HL-60 (cell line): ENCODE measurements around the gene KLK2.

ENCODE experiments used
- DNase-seq, 2 experiments: peaks; one replicate each; pipeline ENCODE4 v3.0.0-alpha.2; 2010 to 2020; ENCODE audit warnings: low read depth in 1 of 2, low spot score in 1 of 2
- H3K27ac ChIP-seq: fragments of 250-450 bp; sonication (Bioruptor Pico); replicated peaks from 2 replicates; pipeline ENCODE4 v1.5.1; 2020; ENCODE audit warnings: mild to moderate bottlenecking, moderate library complexity
- H3K27me3 ChIP-seq: fragments of 250-450 bp; sonication (Bioruptor Pico); 2 replicates; pipeline ENCODE4 v1.5.1; 2021; ENCODE audit warnings: mild to moderate bottlenecking, moderate library complexity; ENCODE audit not compliant: insufficient read depth, poor library complexity, severe bottlenecking
- H3K4me3 ChIP-seq: replicated peaks from 2 replicates; pipeline ENCODE4 v1.5.1; 2011; ENCODE audit warnings: mild to moderate bottlenecking, control low read depth, low read length; ENCODE audit not compliant: insufficient read depth
- GABPA ChIP-seq: IDR thresholded peaks from 2 replicates; pipeline ENCODE4 v1.6.1; 2012; ENCODE audit warnings: low read depth
- POLR2AphosphoS5 ChIP-seq: IDR thresholded peaks from 2 replicates; pipeline ENCODE4 v1.6.1; 2012; ENCODE audit warnings: low read depth
- SPI1 ChIP-seq: IDR thresholded peaks from 2 replicates; pipeline ENCODE4 v1.6.1; 2012; ENCODE audit warnings: low read depth, mild to moderate bottlenecking, borderline replicate concordance
- TF ChIP-seq, protein P1 (sequence below): IDR thresholded peaks from one replicate; pipeline ENCODE4 v1.5.1; 2011; ENCODE audit warnings: low read length, control low read depth, inconsistent platforms; ENCODE audit not compliant: insufficient read depth
- TF ChIP-seq, protein P2 (sequence below): IDR thresholded peaks from 2 replicates; pipeline ENCODE4 v1.6.1; 2012; ENCODE audit warnings: low read depth; ENCODE audit not compliant: insufficient replicate concordance

The KLK2 gene

DNA sequence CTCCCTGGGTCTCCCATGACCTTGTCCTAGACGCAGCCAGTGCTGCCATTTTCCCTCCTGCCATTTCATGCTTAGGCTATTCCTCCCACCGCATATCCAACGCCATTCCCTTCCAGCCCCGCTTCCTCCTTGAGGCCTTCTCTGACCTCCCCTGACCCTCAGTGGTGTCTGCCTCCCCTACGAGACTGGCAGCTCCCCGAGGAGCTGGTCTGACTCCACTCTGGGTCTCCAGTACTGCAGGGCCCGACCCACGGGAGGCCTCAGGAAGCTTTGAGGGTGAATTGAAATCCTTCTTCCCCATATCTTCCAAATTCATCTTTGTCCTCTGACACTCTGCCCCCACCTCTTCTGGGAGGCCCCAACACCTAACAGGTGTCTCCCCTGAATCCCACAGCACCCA is 40.6 kb upstream of the KLK2 start:
- TF ChIP-seq, protein P1, sequence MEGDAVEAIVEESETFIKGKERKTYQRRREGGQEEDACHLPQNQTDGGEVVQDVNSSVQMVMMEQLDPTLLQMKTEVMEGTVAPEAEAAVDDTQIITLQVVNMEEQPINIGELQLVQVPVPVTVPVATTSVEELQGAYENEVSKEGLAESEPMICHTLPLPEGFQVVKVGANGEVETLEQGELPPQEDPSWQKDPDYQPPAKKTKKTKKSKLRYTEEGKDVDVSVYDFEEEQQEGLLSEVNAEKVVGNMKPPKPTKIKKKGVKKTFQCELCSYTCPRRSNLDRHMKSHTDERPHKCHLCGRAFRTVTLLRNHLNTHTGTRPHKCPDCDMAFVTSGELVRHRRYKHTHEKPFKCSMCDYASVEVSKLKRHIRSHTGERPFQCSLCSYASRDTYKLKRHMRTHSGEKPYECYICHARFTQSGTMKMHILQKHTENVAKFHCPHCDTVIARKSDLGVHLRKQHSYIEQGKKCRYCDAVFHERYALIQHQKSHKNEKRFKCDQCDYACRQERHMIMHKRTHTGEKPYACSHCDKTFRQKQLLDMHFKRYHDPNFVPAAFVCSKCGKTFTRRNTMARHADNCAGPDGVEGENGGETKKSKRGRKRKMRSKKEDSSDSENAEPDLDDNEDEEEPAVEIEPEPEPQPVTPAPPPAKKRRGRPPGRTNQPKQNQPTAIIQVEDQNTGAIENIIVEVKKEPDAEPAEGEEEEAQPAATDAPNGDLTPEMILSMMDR, result no peak
- TF ChIP-seq POLR2AphosphoS5 (no peak), SPI1 (no peak), GABPA (no peak)
- TF ChIP-seq, protein P2, sequence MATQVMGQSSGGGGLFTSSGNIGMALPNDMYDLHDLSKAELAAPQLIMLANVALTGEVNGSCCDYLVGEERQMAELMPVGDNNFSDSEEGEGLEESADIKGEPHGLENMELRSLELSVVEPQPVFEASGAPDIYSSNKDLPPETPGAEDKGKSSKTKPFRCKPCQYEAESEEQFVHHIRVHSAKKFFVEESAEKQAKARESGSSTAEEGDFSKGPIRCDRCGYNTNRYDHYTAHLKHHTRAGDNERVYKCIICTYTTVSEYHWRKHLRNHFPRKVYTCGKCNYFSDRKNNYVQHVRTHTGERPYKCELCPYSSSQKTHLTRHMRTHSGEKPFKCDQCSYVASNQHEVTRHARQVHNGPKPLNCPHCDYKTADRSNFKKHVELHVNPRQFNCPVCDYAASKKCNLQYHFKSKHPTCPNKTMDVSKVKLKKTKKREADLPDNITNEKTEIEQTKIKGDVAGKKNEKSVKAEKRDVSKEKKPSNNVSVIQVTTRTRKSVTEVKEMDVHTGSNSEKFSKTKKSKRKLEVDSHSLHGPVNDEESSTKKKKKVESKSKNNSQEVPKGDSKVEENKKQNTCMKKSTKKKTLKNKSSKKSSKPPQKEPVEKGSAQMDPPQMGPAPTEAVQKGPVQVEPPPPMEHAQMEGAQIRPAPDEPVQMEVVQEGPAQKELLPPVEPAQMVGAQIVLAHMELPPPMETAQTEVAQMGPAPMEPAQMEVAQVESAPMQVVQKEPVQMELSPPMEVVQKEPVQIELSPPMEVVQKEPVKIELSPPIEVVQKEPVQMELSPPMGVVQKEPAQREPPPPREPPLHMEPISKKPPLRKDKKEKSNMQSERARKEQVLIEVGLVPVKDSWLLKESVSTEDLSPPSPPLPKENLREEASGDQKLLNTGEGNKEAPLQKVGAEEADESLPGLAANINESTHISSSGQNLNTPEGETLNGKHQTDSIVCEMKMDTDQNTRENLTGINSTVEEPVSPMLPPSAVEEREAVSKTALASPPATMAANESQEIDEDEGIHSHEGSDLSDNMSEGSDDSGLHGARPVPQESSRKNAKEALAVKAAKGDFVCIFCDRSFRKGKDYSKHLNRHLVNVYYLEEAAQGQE, result no peak
- no peak for DNase-seq
- H3K27ac ChIP-seq, result no peak overlapping the region
- peaks cover 19% of the 10 kb centered on the region for H3K27me3 ChIP-seq
- no peak overlapping the region for H3K4me3 ChIP-seq

DNA sequence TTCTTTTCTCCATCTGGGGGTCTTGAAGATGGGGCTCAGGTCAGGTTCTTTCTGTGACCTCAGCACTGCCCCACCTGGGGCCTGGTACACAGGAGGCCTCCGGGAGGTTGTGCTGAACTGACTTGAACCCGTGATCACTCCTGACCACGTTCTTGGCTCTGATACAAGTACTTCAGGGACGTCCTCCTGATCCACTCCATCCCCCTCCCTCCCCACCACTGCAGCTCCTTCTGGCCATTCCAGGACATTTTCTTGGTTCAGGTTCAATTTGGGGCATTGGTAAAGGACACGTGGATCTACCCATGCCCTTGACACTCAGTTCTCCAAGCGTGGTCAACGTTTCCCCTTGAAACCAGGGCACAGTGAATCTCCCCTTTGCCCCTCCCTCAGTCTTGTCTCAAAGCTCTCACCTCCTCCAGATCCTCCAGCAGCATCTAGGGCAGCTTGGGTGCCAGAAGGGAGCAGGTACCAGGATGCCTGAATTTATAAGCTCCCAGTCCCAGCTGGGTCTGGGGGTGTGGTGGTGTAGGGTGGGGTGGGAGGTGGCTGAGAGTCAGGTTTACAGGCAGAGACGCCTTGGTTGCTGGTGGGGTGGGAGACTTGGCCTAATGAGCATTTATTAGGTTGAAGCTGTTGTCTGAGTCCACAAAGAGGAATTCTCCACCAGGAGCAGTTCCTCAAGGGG is 40.0 kb upstream of the KLK2 start, which contains the start of gene KLK15:
Gene KLK15 (minus strand): TSS at position 458 of the 685 bp plus-strand sequence. CDS start 2,082 bp downstream, outside the sequence.
- TF ChIP-seq, protein P2, result no peak
- no peak for TF ChIP-seq SPI1
- no peak for TF ChIP-seq GABPA
- H3K27me3 ChIP-seq, result peaks cover 19% of the 10 kb centered on the region
- H3K27ac ChIP-seq, result no peak within 1 kb of the TSS
- DNase-seq, result no peak
- no peak within 1 kb of the TSS for H3K4me3 ChIP-seq

DNA sequence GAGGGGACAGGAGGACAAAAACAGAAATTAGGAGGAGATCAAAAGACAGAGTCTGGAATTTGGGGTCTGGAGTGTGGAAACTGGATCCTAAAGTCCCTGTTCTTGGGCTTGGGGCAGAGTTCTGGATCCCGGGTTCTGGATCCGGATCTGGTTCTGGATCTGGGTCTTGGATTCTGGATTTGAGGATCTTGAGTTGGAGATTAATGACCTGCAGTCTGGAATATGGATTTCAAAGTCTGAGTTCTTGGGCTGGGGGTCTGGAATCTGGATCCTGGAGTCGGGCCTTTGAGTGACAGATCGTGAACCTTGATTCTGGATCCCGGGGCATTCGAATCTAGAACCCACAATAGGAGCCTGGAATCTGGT is 39.5 kb upstream of the KLK2 start:
- Histone ChIP-seq H3K27ac (no peak overlapping the region), H3K27me3 (peaks cover 19% of the 10 kb centered on the region), H3K4me3 (no peak overlapping the region)
- no peak for DNase-seq
- TF ChIP-seq, protein P1, result no peak
- TF ChIP-seq GABPA, result no peak
- TF ChIP-seq SPI1, result no peak
- TF ChIP-seq, protein P2, result no peak
- no peak for TF ChIP-seq POLR2AphosphoS5
